GM19099 (cell line): ENCODE results near the gene GRAMD1C.

Source experiments
- POLR2A ChIP-seq: IDR thresholded peaks from 3 replicates; pipeline ENCODE4 v1.6.1; 2011; ENCODE audit warnings: low read depth; ENCODE audit not compliant: insufficient read length; ENCODE audit errors: extremely low read depth

GRAMD1C gene

GRCh38 chr3:113977822-113978221 lies 139.2 kb downstream of the GRAMD1C start:
- TF ChIP-seq POLR2A, result no peak

DNA sequence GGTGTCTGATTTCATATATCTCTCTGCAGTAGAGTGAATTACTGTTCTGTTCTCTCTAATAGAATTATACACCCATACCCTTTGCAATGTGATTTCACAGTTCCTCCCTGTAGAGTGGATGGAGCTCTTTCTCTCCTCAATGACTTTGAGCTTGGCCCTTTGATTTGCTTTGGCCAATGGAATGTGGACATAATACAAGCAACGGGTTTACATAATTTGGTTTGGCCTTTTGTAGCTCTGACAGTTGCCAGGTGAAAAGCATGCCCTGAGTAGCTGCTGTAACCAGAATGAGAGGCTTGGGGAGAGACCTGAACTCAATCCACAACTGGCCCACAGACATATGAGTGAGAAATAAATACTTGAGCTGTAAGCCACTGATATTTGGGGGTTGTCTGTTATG lies 141.3 kb downstream of the GRAMD1C start:
- TF ChIP-seq POLR2A, result no peak

- no peak for TF ChIP-seq POLR2A
These were observed 143.2 kb downstream of the GRAMD1C start for GRCh38 chr3:113981803-113982202.

- TF ChIP-seq POLR2A, result no peak
These were observed 145.0 kb downstream of the GRAMD1C start for GRCh38 chr3:113983544-113983943.

- no peak for TF ChIP-seq POLR2A
These were observed 147.0 kb downstream of the GRAMD1C start for GRCh38 chr3:113985541-113985940.
